Peyer's patch (tissue), 4 donors: Measurements from ENCODE around the gene TMEM40.

Source experiments
- CTCF ChIP-seq, 6 experiments: fragments of 450-650 bp in 4 of 6; fragments of 200-600 bp in 2 of 6; sonication (generic) in 1 of 6; IDR thresholded peaks; one replicate each; pipeline ENCODE4 v1.5.1; 2017 to 2019; ENCODE audit warnings: antibody characterized with exemption in 6 of 6, mild to moderate bottlenecking in 3 of 6, moderate library complexity in 1 of 6
- POLR2A ChIP-seq, 2 donors: fragments of 450-650 bp; IDR thresholded peaks; one replicate each; pipeline ENCODE4 v1.5.1; 2017; ENCODE audit warnings: antibody characterized with exemption in 2 of 2, mild to moderate bottlenecking in 2 of 2, moderate library complexity in 2 of 2

- TF ChIP-seq CTCF (IDR thresholded peaks at IDR 0.05), result no peak
- TF ChIP-seq POLR2A (IDR thresholded peaks at IDR 0.05), result no peak
These were observed 21.7 kb downstream of the TMEM40 start for GRCh38 chr3:12737319-12737718.
